ENCODE results near the gene STPG1. TPM values are rescaled to one million over a fixed set of nuclear protein-coding genes. Genes with fewer than 3 reads are reported as not detected.

Gene STPG1
- total and polyA plus RNA-seq, 2 of the 13 experiments (the other 11 are each of a cell fraction or from before 2014, with no cell fraction given) = 3.4 to 4.3 TPM

DNA sequence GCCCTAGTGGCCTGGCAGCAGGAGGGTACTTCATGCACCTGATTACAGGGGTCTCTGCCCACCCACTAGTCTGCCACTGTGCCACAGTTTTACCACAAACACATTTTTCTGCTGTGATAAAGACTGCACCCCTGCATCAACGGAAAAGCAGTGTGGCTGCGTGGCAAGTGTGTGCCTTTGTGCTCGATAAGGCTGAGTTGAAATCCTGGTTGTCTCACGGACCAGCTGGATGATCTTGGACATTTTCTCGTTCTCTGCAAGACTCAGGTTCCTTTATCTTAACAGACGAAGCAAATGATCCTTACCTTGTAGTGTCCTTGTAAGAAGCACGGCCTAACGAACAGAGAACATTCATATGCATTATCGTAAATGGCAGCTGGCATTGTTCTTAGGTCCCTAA is 84.3 kb downstream of the STPG1 start:
- Histone ChIP-seq H2AFZ (ENCODE audit: low read length) (no peak overlapping the region), H3K4me1 (ENCODE audit: insufficient read depth, low read length) (no peaks in the 10 kb centered on the region), H3K4me2 (ENCODE audit: low read depth, low read length) (no peak overlapping the region), H3K36me3 (replicated peaks in 1 of 2; ENCODE audit: control insufficient read depth in 1 of 2, insufficient read depth in 2 of 2, low read length in 2 of 2) (no peaks in the 10 kb centered on the region), H3K4me3 (replicated peaks in 1 of 3; ENCODE audit: insufficient read depth in 1 of 3, low read depth in 2 of 3, low read length in 3 of 3) (no peak overlapping the region), H4K20me1 (ENCODE audit: insufficient read depth, low read length) (no peaks in the 10 kb centered on the region), H3K27me3 (ENCODE audit: control insufficient read depth in 1 of 2, insufficient read depth in 2 of 2, low read length in 2 of 2) (peaks cover 2 to 23% of the 10 kb centered on the region in 2 experiments; a peak in 4 of 5 replicates), H3K27ac (ENCODE audit: extremely low read length, insufficient read depth, low read length) (no peak overlapping the region), H3K9me3 (ENCODE audit: low read length) (no peaks in the 10 kb centered on the region), H3K9ac (ENCODE audit: insufficient read depth, low read depth, low read length) (no peak overlapping the region), H3K79me2 (ENCODE audit: insufficient read depth, low read length) (no peaks in the 10 kb centered on the region)
- TF ChIP-seq CAMTA2 (CRISPR knock-in tag; IDR thresholded peaks at IDR 0.05; ENCODE audit: borderline replicate concordance) (no peak), ARNT2 (CRISPR knock-in tag; IDR thresholded peaks at IDR 0.05; ENCODE audit: low read depth) (no peak), NKX3-1 (CRISPR knock-in tag; IDR thresholded peaks at IDR 0.05) (no peak), PRDM4 (CRISPR knock-in tag; IDR thresholded peaks at IDR 0.05; ENCODE audit: borderline replicate concordance) (no peak)
- POLR2A ChIA-PET = no interaction called here
- BruUV-seq (replicated peaks) = no TSS peak
- CTCF ChIA-PET (ENCODE audit: low intra/inter-chr PET ratio, low total read pairs) = no interaction called here
- intact Hi-C loops (cut with micrococcal nuclease; ENCODE audit: unreplicated experiment) = no loop called here
- WGBS (ENCODE audit: low lambda C conversion rate) = 31% methylated on average over 9 of the region's 9 CpGs
- FAIRE-seq (no peak), ATAC-seq (no peak), DNase-seq (ENCODE audit: low spot score) (no peak)
- in situ Hi-C loops (cut with HindIII; ENCODE audit: extremely low pct_ligation_motif_present, low pct_unique_long_range_greater_than_20kb) = no loop called here

- FAIRE-seq (no peak), ATAC-seq (no peak), DNase-seq (ENCODE audit: low spot score) (no peak)
- H4K20me1 ChIP-seq (ENCODE audit: insufficient read depth, low read length) = no peaks in the 10 kb centered on the region
- H3K27me3 ChIP-seq (ENCODE audit: control insufficient read depth in 1 of 2, insufficient read depth in 2 of 2, low read length in 2 of 2) = peaks cover 2 to 23% of the 10 kb centered on the region in 2 experiments; a peak in 4 of 5 replicates
- H3K27ac ChIP-seq (ENCODE audit: extremely low read length, insufficient read depth, low read length) = no peak overlapping the region
- H3K36me3 ChIP-seq (replicated peaks in 1 of 2; ENCODE audit: control insufficient read depth in 1 of 2, insufficient read depth in 2 of 2, low read length in 2 of 2) = no peaks in the 10 kb centered on the region
- ChIA-PET POLR2A (no interaction called here), CTCF (ENCODE audit: low intra/inter-chr PET ratio, low total read pairs) (no interaction called here)
- H3K4me1 ChIP-seq (ENCODE audit: insufficient read depth, low read length) = no peaks in the 10 kb centered on the region
- 47% methylated on average over 2 of the region's 2 CpGs for WGBS (ENCODE audit: low lambda C conversion rate)
- H3K4me3 ChIP-seq (replicated peaks in 1 of 3; ENCODE audit: insufficient read depth in 1 of 3, low read depth in 2 of 3, low read length in 3 of 3) = no peak overlapping the region
- H3K9me3 ChIP-seq (ENCODE audit: low read length) = no peaks in the 10 kb centered on the region
- intact Hi-C loops (cut with micrococcal nuclease; ENCODE audit: unreplicated experiment) = no loop called here
- no peaks in the 10 kb centered on the region for H3K79me2 ChIP-seq (ENCODE audit: insufficient read depth, low read length)
- no peak overlapping the region for H3K4me2 ChIP-seq (ENCODE audit: low read depth, low read length)
- no TSS peak for BruUV-seq (replicated peaks)
- in situ Hi-C loops (cut with HindIII; ENCODE audit: extremely low pct_ligation_motif_present, low pct_unique_long_range_greater_than_20kb) = no loop called here
- no peak overlapping the region for H3K9ac ChIP-seq (ENCODE audit: insufficient read depth, low read depth, low read length)
- H2AFZ ChIP-seq (ENCODE audit: low read length) = no peak overlapping the region
- TF ChIP-seq NCOA5 (CRISPR knock-in tag; IDR thresholded peaks at IDR 0.05) (no peak), MED1 (CRISPR knock-in tag; IDR thresholded peaks at IDR 0.05) (no peak), GABPA (IDR thresholded peaks at IDR 0.05; ENCODE audit: low read depth, low read length) (no peak), GABPA (CRISPR knock-in tag; IDR thresholded peaks at IDR 0.05; ENCODE audit: low read depth) (no peak), ZNF207 (IDR thresholded peaks at IDR 0.05; ENCODE audit: borderline replicate concordance) (no peak), MED8 (CRISPR knock-in tag; IDR thresholded peaks at IDR 0.05; ENCODE audit: insufficient replicate concordance) (no peak), MEIS2 (CRISPR knock-in tag; IDR thresholded peaks at IDR 0.05) (no peak), NFATC3 (CRISPR knock-in tag; IDR thresholded peaks at IDR 0.05) (no peak), JUN (CRISPR knock-in tag; IDR thresholded peaks at IDR 0.05) (no peak), EHMT2 (IDR thresholded peaks at IDR 0.05; ENCODE audit: borderline replicate concordance, low read depth, low read length) (no peak), ZNF558 (CRISPR knock-in tag; IDR thresholded peaks at IDR 0.05; ENCODE audit: borderline replicate concordance) (no peak), ZNF615 (CRISPR knock-in tag; IDR thresholded peaks at IDR 0.05; ENCODE audit: borderline replicate concordance) (no peak)
- TF ChIP-seq, protein P1, sequence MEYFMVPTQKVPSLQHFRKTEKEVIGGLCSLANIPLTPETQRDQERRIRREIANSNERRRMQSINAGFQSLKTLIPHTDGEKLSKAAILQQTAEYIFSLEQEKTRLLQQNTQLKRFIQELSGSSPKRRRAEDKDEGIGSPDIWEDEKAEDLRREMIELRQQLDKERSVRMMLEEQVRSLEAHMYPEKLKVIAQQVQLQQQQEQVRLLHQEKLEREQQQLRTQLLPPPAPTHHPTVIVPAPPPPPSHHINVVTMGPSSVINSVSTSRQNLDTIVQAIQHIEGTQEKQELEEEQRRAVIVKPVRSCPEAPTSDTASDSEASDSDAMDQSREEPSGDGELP (IDR thresholded peaks at IDR 0.05; ENCODE audit: borderline replicate concordance, low read depth) = no peak
Measured at GRCh38 chr1:24327891-24328290, 85.7 kb downstream of the STPG1 start.

Data from HepG2 (cell line).